ENCODE results near the gene TFAM. TPM values are rescaled to one million over a fixed set of nuclear protein-coding genes. Genes with fewer than 3 reads are reported as not detected.

TFAM gene
- total RNA-seq = 25.8 and 37.4 TPM in 2 replicates

GRCh38 chr10:58384999-58385783, at the start of gene TFAM:
TFAM (plus strand) TSS chr10:58385410; CDS start chr10:58385548, 138 bp downstream.
- DNase-seq (ENCODE audit: low read depth in 2 of 2) = peak; percentile 72 to 92

DNA sequence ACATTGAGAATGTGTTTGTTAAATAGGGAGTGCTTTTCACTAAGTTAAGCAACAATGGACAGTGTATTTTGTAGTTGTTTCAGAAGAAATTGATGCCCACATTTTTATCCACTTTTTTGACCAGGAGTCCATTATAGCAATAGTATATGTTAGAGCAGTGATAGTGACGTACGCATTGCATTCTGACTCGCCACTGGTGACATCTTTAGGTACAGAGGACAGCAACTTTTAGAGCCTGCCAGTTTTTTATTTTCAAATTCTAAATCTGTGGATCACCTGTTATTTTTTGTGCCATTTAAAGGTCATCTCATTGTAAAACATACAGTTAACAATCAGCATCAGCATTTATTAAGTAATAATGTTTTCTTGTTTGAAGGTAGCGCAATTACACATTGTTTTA, 49.0 kb upstream of the TFAM start:
- no peak for DNase-seq (ENCODE audit: low read depth in 2 of 2)

DNA sequence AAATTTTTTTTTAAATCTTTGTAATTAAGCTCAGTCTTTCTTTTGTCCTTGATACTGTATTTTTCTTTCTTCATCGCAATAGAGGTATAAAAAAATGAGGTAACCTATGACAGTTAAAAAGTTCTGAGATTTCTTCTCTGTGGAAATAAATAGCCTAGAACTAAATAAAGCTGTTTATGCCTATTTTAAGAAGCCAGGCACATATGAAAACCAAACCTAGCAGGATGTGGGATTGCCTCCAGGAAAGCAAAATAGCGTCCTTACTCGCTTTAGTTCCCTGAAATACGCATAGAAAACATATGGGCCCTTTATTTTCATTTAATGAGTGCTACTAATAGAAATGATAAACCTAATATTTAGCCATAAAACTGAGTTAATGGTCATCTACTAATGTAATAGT, 43.8 kb upstream of the TFAM start:
- DNase-seq (ENCODE audit: low read depth in 2 of 2) = no peak

GRCh38 chr10:58341947-58342346, 43.3 kb upstream of the TFAM start:
- DNase-seq (ENCODE audit: low read depth in 2 of 2) = no peak

DNA sequence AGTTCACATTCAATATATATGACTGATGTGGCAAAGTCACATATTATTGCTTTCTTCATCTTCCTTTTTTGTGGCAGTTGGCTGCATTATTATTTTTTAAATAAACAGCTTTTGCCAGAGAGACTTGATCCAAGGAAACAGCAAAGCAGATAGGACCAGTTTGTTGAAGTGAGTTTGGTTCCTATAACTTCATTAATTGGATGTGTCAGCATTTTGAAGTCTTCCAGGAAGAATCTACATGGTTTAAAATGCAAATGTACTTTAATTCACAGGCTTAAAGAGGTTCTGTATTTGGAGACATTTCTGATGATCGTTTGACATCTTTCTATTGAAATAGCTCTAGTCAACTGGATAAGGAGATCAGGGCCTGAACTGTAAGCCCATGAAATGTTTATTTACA, 37.2 kb upstream of the TFAM start:
- DNase-seq (ENCODE audit: low read depth in 2 of 2) = no peak

GRCh38 chr10:58348571-58349033, 36.6 kb upstream of the TFAM start:
- DNase-seq (ENCODE audit: low read depth in 2 of 2) = no peak

GRCh38 chr10:58350023-58350422, 35.2 kb upstream of the TFAM start:
- no peak for DNase-seq (ENCODE audit: low read depth in 2 of 2)

GRCh38 chr10:58350619-58351323, 34.4 kb upstream of the TFAM start:
- DNase-seq (ENCODE audit: low read depth in 2 of 2) = no peak

- DNase-seq (ENCODE audit: low read depth in 2 of 2) = no peak
Measured at GRCh38 chr10:58351616-58352578, 33.3 kb upstream of the TFAM start.

- DNase-seq (ENCODE audit: low read depth in 2 of 2) = no peak
Measured at GRCh38 chr10:58352956-58353610, 32.1 kb upstream of the TFAM start.

GRCh38 chr10:58356756-58357155, 28.5 kb upstream of the TFAM start:
- DNase-seq (ENCODE audit: low read depth in 2 of 2) = no peak

DNA sequence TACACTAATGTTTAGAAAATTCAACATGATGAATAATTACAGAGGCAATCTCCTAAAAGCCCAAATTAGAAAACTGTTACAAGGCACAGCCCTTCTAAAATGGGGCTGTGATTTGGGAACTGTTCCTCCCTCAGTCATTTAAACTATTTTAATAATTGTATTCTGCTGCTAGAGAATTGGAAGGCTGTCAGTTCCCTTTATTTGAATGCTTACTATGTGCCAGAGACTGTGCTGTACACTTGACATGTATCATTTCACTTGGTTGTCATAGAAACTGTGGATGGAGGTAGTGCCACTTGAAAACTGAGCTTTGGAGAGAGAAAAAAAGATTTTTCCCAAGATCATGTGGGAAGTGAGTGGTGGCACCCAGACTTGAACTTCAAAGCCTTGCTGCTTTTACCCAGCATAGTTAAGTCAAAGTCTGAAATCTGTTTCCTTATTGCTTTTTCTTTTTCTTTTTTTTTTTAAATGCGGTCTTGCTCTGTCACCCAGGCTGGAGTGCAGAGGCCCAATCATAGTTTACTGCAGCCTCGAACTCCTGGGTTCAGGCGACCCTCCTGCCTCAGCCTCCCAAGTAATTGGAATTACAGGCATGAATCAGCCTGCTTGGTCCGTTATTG, 26.8 kb upstream of the TFAM start:
- no peak for DNase-seq (ENCODE audit: low read depth in 2 of 2)

GRCh38 chr10:58358947-58359346, 26.3 kb upstream of the TFAM start:
- DNase-seq (ENCODE audit: low read depth in 2 of 2) = no peak

DNA sequence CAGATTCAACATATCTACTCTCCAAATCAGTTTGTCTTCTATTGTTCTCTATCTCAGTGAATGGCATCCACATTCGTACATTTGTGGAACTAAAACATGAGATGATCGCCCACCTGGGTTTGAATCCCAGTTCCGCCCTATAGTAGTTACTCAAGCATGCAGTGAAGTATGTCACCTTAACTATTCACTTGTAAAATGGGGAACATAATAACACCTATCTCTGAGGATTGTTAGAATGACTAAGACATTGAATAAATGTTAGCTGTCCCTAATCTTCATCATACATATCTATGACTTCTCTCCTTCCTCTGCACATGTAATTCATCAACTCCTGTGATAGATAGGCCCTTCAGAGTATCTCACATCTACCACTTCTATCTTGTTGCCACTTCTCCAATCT, 25.7 kb upstream of the TFAM start:
- no peak for DNase-seq (ENCODE audit: low read depth in 2 of 2)

DNA sequence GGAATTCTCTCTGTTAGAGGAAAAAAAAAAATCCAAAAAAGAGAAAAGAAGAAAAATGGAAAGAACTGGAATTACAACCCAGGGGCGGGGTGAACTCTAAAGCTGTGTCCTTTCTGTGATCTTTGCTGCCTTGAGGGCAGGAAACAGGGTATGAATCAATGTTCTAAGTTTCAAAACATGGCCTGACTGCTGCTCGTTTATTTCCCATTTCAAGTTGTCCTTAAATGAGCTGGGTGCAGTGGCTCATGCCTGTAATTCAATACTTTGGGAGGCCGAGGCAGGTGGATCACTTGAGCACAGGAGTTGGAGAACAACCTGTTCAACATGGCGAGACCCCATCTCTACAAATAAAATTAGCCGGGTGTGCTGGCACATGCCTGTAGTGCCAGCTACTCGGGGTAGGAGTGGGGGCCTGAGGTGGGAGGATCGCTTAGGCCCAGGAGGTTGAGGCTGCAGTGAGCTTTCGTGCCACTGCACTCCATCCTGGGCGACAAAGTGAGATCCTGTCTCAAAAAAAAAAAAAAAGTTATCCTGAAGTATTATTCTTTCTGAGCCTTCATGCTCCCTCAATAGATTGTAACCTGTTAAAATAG, 24.7 kb upstream of the TFAM start:
- DNase-seq (ENCODE audit: low read depth in 2 of 2) = peak in 1 of 2 donors; percentile 37

DNA sequence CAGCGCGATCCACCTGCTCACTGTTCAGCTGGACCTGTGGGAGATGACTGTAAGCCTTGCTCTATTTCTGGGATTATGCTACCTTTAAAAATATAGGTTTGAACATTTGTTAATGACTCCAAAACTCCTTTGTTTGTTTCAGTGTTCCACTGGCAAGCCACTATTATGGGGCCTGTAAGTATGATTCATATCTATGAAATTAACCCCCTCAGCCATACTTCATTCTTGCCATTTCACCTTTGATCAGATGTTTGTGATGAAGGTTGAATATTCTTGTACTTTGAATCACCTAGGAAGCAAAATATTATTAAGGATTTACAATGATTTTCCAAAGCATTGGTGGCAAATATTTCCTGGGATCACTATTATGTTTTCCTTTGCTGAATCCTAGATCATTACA, 23.9 kb upstream of the TFAM start:
- DNase-seq (ENCODE audit: low read depth in 2 of 2) = no peak

DNA sequence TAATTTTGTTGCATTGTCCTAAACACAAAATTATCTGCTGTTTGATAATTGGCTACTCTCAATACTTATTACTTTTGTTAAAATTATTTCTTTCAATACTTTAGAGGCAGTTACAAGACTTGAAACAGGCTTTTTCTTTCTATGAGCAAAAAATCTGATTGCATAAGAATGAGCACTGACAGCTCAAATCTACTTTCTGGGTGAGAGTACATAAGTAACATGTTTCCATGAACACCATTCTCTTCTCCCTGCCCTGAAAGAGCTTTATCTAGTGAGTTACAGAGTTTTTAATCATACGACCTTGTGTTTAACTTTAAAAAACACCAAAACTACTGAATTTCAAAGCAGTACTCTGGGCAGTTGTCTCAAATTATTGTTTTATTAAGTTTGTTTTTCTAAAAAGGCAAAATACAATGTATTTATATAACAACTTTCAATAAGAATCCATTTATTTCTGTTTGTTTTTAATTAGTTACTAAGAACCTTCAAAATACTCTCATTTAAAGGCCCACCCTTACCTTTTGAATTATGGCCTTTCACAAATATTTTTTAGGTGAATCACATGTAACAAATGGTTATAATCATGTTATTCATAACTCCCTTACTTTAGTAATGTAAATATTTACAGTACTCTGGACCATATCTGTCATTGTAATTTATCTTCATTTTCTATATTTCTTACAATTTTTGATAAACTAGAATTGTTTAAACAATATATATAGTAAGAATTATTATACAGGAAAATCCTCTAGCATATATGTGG, 23.0 kb upstream of the TFAM start:
- no peak for DNase-seq (ENCODE audit: low read depth in 2 of 2)

DNA sequence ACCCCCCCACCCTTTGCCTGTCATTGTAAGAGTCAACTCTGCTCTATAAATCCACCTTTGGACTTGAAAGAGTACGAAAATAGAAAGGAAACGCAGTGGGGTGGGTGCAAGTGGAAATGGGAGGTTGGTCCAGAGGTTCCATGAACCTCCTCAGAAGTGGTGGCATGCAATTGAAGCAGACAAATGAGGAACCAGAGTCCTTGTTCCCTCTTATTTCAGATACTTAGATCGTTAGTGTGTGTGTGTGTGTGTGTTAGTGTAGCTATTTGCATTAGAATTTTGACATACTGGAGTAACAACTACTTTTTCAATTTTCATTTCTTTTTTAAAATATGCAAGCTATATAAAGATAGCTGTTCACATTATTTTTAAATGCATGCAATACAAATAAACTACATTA, 18.1 kb upstream of the TFAM start:
- no peak for DNase-seq (ENCODE audit: low read depth in 2 of 2)

GRCh38 chr10:58371473-58371872, 13.7 kb upstream of the TFAM start:
- no peak for DNase-seq (ENCODE audit: low read depth in 2 of 2)

Data from dermis microvascular lymphatic vessel endothelial cell (primary cell).